CD4-positive, alpha-beta T cell (primary cell): Measurements from ENCODE around the gene MORC3. TPM values are rescaled to one million over a fixed set of nuclear protein-coding genes. Genes with fewer than 3 reads are reported as not detected.
A peak's percentile ranks its signal among the peaks of the same experiment; 100 is the strongest.

Experiments
- ATAC-seq: fragments of 200-7000 bp; cut with Tn5 transposase; one replicate; pipeline ENCODE4 v1.10.0; 2022; ENCODE audit warnings: mild to moderate bottlenecking; ENCODE audit not compliant: poor library complexity
- CTCF ChIA-PET: fragments of 350-600 bp; sonication (Branson Sonifier 250); formaldehyde crosslinking; loops from one replicate; lab custom pipeline; 2021; ENCODE audit warnings: antibody characterized with exemption, inconsistent platforms; lab: Charles Lee
- POLR2A ChIA-PET: fragments of 350-600 bp; sonication (Branson Sonifier 250); formaldehyde crosslinking; loops from one replicate; lab custom pipeline; 2021; ENCODE audit warnings: antibody characterized with exemption, inconsistent platforms; lab: Charles Lee
- DNase-seq, 14 experiments: peaks; one replicate each; pipeline ENCODE4 v3.0.0-alpha.2; 2013 to 2020; ENCODE audit warnings: mixed read lengths in 2 of 14
- H3K27ac ChIP-seq, 2 donors: one replicate each; pipeline versions ENCODE4 v1.5.1 to v1.7.0; 2013; ENCODE audit warnings: low read length in 2 of 2, low read depth in 1 of 2, mild to moderate bottlenecking in 1 of 2
- H3K27me3 ChIP-seq, 2 experiments: 1 replicate in 1 of 2; 2 replicates in 1 of 2; pipeline versions ENCODE4 v1.6.1 to v1.7.0; 2013; ENCODE audit warnings: low read length in 2 of 2, control low read depth in 1 of 2, mild to moderate bottlenecking in 1 of 2, moderate library complexity in 1 of 2; ENCODE audit not compliant: insufficient read depth in 2 of 2, control insufficient read depth in 1 of 2
- H3K36me3 ChIP-seq: one replicate; pipeline ENCODE4 v1.6.1; 2013; ENCODE audit warnings: low read length, control low read depth; ENCODE audit not compliant: insufficient read depth
- H3K4me1 ChIP-seq: one replicate; pipeline ENCODE4 v1.6.1; 2013; ENCODE audit warnings: low read length, control low read depth; ENCODE audit not compliant: insufficient read depth
- H3K4me3 ChIP-seq: one replicate; pipeline ENCODE4 v1.5.1; 2013; ENCODE audit warnings: mild to moderate bottlenecking, low read length, moderate library complexity
- H3K9me3 ChIP-seq, 2 experiments: 1 replicate in 1 of 2; 2 replicates in 1 of 2; pipeline versions ENCODE4 v1.6.1 to v1.7.0; 2013; ENCODE audit warnings: low read length in 2 of 2, mild to moderate bottlenecking in 2 of 2, control low read depth in 1 of 2, moderate library complexity in 1 of 2; ENCODE audit not compliant: control insufficient read depth in 1 of 2, insufficient read depth in 1 of 2
- H3K27ac Mint-ChIP-seq: one replicate; pipeline ENCODE4 v1.8.0; 2020; ENCODE audit warnings: mixed read lengths
- H3K27me3 Mint-ChIP-seq: one replicate; pipeline ENCODE4 v1.8.0; 2021; ENCODE audit warnings: mixed read lengths
- H3K36me3 Mint-ChIP-seq: one replicate; pipeline ENCODE4 v1.8.0; 2021; ENCODE audit warnings: low read depth, mixed read lengths
- H3K4me1 Mint-ChIP-seq: one replicate; pipeline ENCODE4 v1.8.0; 2021; ENCODE audit warnings: low read depth, mixed read lengths
- H3K4me3 Mint-ChIP-seq: one replicate; pipeline ENCODE4 v1.8.0; 2020; ENCODE audit warnings: mild to moderate bottlenecking, mixed read lengths
- H3K9me3 Mint-ChIP-seq: one replicate; pipeline ENCODE4 v1.8.0; 2020; ENCODE audit warnings: mixed read lengths
- intact Hi-C, 2 experiments: fragments of 100-400 bp; cut with DNase I in 1 of 2; cut with micrococcal nuclease in 1 of 2; formaldehyde crosslinking; loops; one replicate each; pipeline versions ENCODE4 v1.15.1 to v1.9.0; 2023 to 2025; cut with DNase I, micrococcal nuclease
- total RNA-seq, 174 experiments: library from RNA in 2 of 174; stranded (reverse) in 2 of 174; gene quantifications; one replicate each; pipeline ENCODE4 v1.2.3 and lab custom pipeline; 2021 to 2026
- TF ChIP-seq, protein P1 (sequence below): fragments of 200-600 bp; IDR thresholded peaks from one replicate; pipeline ENCODE4 v1.8.0; 2022; ENCODE audit warnings: antibody characterized with exemption, mild to moderate bottlenecking

The MORC3 gene
- total RNA-seq, 2 experiments from 2014 or later, result 70.2 to 71.0 TPM

DNA sequence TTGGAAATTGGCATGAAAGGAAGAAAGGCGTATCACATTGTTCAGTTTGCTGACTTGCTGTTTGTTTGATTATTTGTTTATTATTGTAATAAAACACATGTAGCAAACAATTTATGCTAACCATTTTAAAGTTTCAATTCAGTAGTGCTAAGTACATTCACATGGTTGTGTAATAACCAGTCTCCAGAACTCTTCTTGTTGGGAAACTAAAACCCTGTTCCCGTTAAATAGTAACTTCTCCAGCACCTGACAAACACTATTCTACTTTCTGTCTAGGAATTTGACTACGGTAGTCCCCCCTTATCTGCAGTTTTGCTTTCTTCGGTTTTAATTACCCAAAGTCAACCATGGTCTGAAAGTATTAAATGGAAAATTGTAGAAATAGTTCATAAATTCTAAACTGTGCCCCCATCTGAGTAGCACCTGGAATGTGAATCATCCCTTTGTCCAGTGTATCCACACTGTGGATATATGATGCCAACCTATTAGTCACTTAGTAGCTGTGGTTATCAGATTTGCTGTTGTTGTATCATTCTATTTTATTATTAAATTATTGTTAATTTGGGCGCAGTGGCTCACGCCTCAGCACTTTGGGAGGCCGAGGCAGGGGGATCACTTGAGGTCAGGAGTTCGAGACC is 5.5 kb downstream of the MORC3 start:
- H3K27ac ChIP-seq, result no peak overlapping the region
- POLR2A ChIA-PET, result interaction anchor here (7.7 kb wide), 1 partner anchor 36 kb away, joined by 291 read pairs; no protein-coding TSS in a partner anchor
- CTCF ChIA-PET, result no interaction called here
- Mint-ChIP-seq H3K4me1 (peaks cover 51% of the 10 kb centered on the region), H3K27me3 (no peaks in the 10 kb centered on the region), H3K27ac (peak overlapping the region; percentile 33), H3K9me3 (no peaks in the 10 kb centered on the region), H3K36me3 (peaks cover 67% of the 10 kb centered on the region), H3K4me3 (no peak overlapping the region)
- H3K4me3 ChIP-seq, result no peak overlapping the region
- no peaks in the 10 kb centered on the region for H3K27me3 ChIP-seq
- ATAC-seq (no peak), DNase-seq (no peak)
- H3K9me3 ChIP-seq, result no peaks in the 10 kb centered on the region
- H3K4me1 ChIP-seq, result peaks cover 38% of the 10 kb centered on the region
- TF ChIP-seq, protein P1, sequence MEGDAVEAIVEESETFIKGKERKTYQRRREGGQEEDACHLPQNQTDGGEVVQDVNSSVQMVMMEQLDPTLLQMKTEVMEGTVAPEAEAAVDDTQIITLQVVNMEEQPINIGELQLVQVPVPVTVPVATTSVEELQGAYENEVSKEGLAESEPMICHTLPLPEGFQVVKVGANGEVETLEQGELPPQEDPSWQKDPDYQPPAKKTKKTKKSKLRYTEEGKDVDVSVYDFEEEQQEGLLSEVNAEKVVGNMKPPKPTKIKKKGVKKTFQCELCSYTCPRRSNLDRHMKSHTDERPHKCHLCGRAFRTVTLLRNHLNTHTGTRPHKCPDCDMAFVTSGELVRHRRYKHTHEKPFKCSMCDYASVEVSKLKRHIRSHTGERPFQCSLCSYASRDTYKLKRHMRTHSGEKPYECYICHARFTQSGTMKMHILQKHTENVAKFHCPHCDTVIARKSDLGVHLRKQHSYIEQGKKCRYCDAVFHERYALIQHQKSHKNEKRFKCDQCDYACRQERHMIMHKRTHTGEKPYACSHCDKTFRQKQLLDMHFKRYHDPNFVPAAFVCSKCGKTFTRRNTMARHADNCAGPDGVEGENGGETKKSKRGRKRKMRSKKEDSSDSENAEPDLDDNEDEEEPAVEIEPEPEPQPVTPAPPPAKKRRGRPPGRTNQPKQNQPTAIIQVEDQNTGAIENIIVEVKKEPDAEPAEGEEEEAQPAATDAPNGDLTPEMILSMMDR, result no peak
- H3K36me3 ChIP-seq, result peaks cover 15% of the 10 kb centered on the region
- intact Hi-C loops, result no loop called here

DNA sequence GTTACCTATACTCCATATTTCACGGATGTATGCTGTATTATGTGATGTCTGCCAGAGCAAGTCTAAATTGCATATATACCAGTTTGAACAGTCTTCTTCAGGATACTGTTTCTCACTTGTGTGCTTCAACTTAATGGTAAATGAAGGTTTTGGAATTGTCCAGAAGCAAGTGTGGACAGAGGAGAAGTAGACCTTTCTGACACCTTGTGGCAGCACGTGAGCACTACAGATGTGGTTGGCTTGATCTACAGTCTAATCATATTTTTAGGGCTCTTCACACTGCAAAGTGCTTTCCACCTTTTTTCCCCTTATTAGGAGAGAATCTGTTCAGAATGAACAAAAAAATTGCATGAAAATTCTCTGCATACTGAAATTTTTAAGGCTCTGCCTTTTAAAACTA is 10.9 kb downstream of the MORC3 start:
- ChIA-PET CTCF (interaction anchor here (0.8 to 2.5 kb wide), 5 partner anchors 10 to 178 kb away, joined by 3 to 18 read pairs (median 6); partner anchors contain the start of gene MORC3), POLR2A (interaction anchor here (0.6 to 2.1 kb wide), 4 partner anchors 10 to 42 kb away, joined by 3 to 14 read pairs (median 8); partner anchors contain the start of gene MORC3)
- peak overlapping the region; percentile 8 for H3K4me3 Mint-ChIP-seq
- intact Hi-C loops, result loop anchor here (1.0 to 5.0 kb wide), 6 partner anchors 36 to 190 kb away; no protein-coding TSS in a partner anchor
- H3K36me3 Mint-ChIP-seq, result peaks cover 53% of the 10 kb centered on the region
- TF ChIP-seq, protein P1, result peak; percentile 80
- H3K4me1 ChIP-seq, result peaks cover 32% of the 10 kb centered on the region
- peak overlapping the region; percentile 87 for H3K27ac Mint-ChIP-seq
- H3K4me1 Mint-ChIP-seq, result peaks cover 44% of the 10 kb centered on the region
- no peaks in the 10 kb centered on the region for H3K9me3 Mint-ChIP-seq
- H3K27me3 ChIP-seq, result no peaks in the 10 kb centered on the region
- H3K9me3 ChIP-seq, result no peaks in the 10 kb centered on the region
- peaks cover 26% of the 10 kb centered on the region for H3K36me3 ChIP-seq
- no peaks in the 10 kb centered on the region for H3K27me3 Mint-ChIP-seq
- no peak overlapping the region for H3K4me3 ChIP-seq
- peak in 13 of 14 experiments; percentile 16 to 77 (median 41) for DNase-seq
- ATAC-seq, result peak; percentile 91
- H3K27ac ChIP-seq, result no peak overlapping the region

DNA sequence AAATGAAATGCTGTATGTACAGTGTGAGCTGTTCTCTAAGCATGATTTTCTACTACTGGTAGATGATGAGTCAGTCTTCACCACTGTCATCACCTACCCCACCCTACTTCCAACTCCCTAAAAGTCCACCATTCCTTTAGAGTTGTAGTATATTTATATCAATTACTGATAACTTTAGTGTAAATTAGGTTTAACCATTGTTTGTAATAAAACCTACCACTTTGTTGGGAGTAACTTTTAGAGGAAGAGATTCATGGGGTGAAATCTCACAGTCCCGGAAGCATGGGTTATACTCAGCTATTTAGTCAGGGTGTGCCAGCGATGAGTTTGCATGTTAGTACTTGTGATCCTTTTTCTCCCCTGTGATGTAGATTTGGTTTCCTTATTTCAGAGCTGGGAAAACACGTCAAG is 17.1 kb downstream of the MORC3 start:
- ChIA-PET CTCF (no interaction called here), POLR2A (interaction anchor here (0.5 to 2.2 kb wide), 3 partner anchors 11 to 490 kb away, joined by 3 to 12 read pairs (median 4); partner anchors contain the start of gene MORC3)
- ATAC-seq (no peak), DNase-seq (no peak)
- TF ChIP-seq, protein P1, result no peak
- intact Hi-C loops, result loop anchor here in 1 of 2 experiments (5.0 kb wide), 1 partner anchor 40 kb away; no protein-coding TSS in a partner anchor
- no peaks in the 10 kb centered on the region for H3K4me1 ChIP-seq
- peaks cover 88% of the 10 kb centered on the region for H3K36me3 Mint-ChIP-seq
- no peaks in the 10 kb centered on the region for H3K9me3 ChIP-seq
- no peak overlapping the region for H3K4me3 Mint-ChIP-seq
- no peak overlapping the region for H3K4me3 ChIP-seq
- no peak overlapping the region for H3K27ac ChIP-seq
- peaks cover 28% of the 10 kb centered on the region for H3K4me1 Mint-ChIP-seq
- peaks cover 75% of the 10 kb centered on the region for H3K36me3 ChIP-seq
- no peaks in the 10 kb centered on the region for H3K27me3 Mint-ChIP-seq
- H3K27ac Mint-ChIP-seq, result no peak overlapping the region
- H3K27me3 ChIP-seq, result no peaks in the 10 kb centered on the region
- no peaks in the 10 kb centered on the region for H3K9me3 Mint-ChIP-seq
